Neuronal stem cell (in vitro differentiated cells): ENCODE measurements around the gene CPEB1.

Source experiments
- DNase-seq: peaks from one replicate; pipeline ENCODE4 v3.0.0-alpha.2; 2013; ENCODE audit warnings: low spot score
- H2AFZ ChIP-seq: one replicate; pipeline ENCODE4 v1.6.1; 2013; ENCODE audit warnings: mild to moderate bottlenecking, low read length, inconsistent platforms
- H2AK5ac ChIP-seq: 2 replicates; pipeline ENCODE4 v1.6.1; 2013; ENCODE audit warnings: low read depth, mild to moderate bottlenecking, inconsistent platforms, low read length, moderate library complexity, mixed read lengths
- H2BK120ac ChIP-seq: 2 replicates; pipeline ENCODE4 v1.6.1; 2013; ENCODE audit warnings: low read depth, mild to moderate bottlenecking, inconsistent platforms, low read length, moderate library complexity, mixed read lengths
- H2BK12ac ChIP-seq: one replicate; pipeline ENCODE4 v1.6.1; 2013; ENCODE audit warnings: low read length, inconsistent platforms
- H2BK15ac ChIP-seq: 2 replicates; pipeline ENCODE4 v1.6.1; 2013; ENCODE audit warnings: mild to moderate bottlenecking, low read length, inconsistent platforms, mixed read lengths
- H2BK5ac ChIP-seq: one replicate; pipeline ENCODE4 v1.6.1; 2013; ENCODE audit warnings: inconsistent platforms, mild to moderate bottlenecking, low read length, moderate library complexity
- H3K14ac ChIP-seq: one replicate; pipeline ENCODE4 v1.6.1; 2013; ENCODE audit warnings: low read length, inconsistent platforms
- H3K18ac ChIP-seq: 2 replicates; pipeline ENCODE4 v1.6.1; 2013; ENCODE audit warnings: low read length, inconsistent platforms
- H3K23ac ChIP-seq: 2 replicates; pipeline ENCODE4 v1.6.1; 2013; ENCODE audit warnings: low read depth, mild to moderate bottlenecking, mixed read lengths, low read length, inconsistent platforms; ENCODE audit not compliant: poor library complexity
- H3K27ac ChIP-seq: replicated peaks from 3 replicates; pipeline ENCODE4 v1.5.1; 2013; ENCODE audit warnings: low read length, inconsistent platforms
- H3K27me3 ChIP-seq, 3 experiments: 2 replicates each; pipeline ENCODE4 v1.6.1; 2013; ENCODE audit warnings: low read length in 3 of 3, mild to moderate bottlenecking in 2 of 3, inconsistent platforms in 1 of 3, low read depth in 1 of 3, mixed read lengths in 1 of 3, moderate library complexity in 1 of 3; ENCODE audit not compliant: control insufficient read depth in 3 of 3, insufficient read depth in 3 of 3
- H3K36me3 ChIP-seq, 2 donors: replicated peaks in 1 of 2; 2 replicates each; pipeline ENCODE4 v1.6.1; 2013; ENCODE audit warnings: low read length in 2 of 2; ENCODE audit not compliant: control insufficient read depth in 2 of 2, insufficient read depth in 2 of 2
- H3K4ac ChIP-seq: 2 replicates; pipeline ENCODE4 v1.6.1; 2013; ENCODE audit warnings: inconsistent platforms, mild to moderate bottlenecking, low read length, moderate library complexity
- H3K4me1 ChIP-seq, 2 donors: 1 replicate in 1 of 2; 2 replicates in 1 of 2; pipeline ENCODE4 v1.6.1; 2013; ENCODE audit warnings: low read length in 2 of 2, low read depth in 1 of 2; ENCODE audit not compliant: control insufficient read depth in 2 of 2, insufficient read depth in 1 of 2
- H3K4me2 ChIP-seq: one replicate; pipeline ENCODE4 v1.6.1; 2013; ENCODE audit warnings: mild to moderate bottlenecking, low read length, inconsistent platforms; ENCODE audit not compliant: insufficient read depth, poor library complexity, severe bottlenecking
- H3K4me3 ChIP-seq, 2 donors: 2 replicates each; pipeline ENCODE4 v1.5.1; 2013; ENCODE audit warnings: low read length in 2 of 2, mild to moderate bottlenecking in 2 of 2, inconsistent platforms in 1 of 2, moderate library complexity in 1 of 2
- H3K79me1 ChIP-seq: one replicate; pipeline ENCODE4 v1.6.1; 2013; ENCODE audit warnings: low read depth, mild to moderate bottlenecking, inconsistent platforms, low read length, moderate library complexity
- H3K9ac ChIP-seq: one replicate; pipeline ENCODE4 v1.6.1; 2013; ENCODE audit warnings: mild to moderate bottlenecking, low read depth, low read length, inconsistent platforms; ENCODE audit not compliant: poor library complexity
- H3K9me3 ChIP-seq, 2 donors: replicated peaks in 1 of 2; 2 replicates each; pipeline versions ENCODE3 to v1.6.1; 2013; ENCODE audit warnings: low read length in 2 of 2, mild to moderate bottlenecking in 2 of 2, inconsistent platforms in 1 of 2, low read depth in 1 of 2, mixed read lengths in 1 of 2, moderate library complexity in 1 of 2; ENCODE audit not compliant: control insufficient read depth in 2 of 2, insufficient read depth in 1 of 2
- H4K8ac ChIP-seq: one replicate; pipeline ENCODE4 v1.6.1; 2013; ENCODE audit warnings: low read depth, mild to moderate bottlenecking, inconsistent platforms, low read length, moderate library complexity
- H4K91ac ChIP-seq: one replicate; pipeline ENCODE4 v1.6.1; 2013; ENCODE audit warnings: low read length, low read depth, mild to moderate bottlenecking, inconsistent platforms; ENCODE audit not compliant: poor library complexity
- WGBS, 2 donors: extraction: QIAGEN DNeasy Blood & Tissue Kit; methylation state at CpG; one replicate each; pipeline ENCODE4 v1.1.7; 2013; ENCODE audit warnings: missing lambda C conversion rate in 2 of 2, mixed read lengths in 1 of 2; ENCODE audit not compliant: insufficient read length in 2 of 2, insufficient replicate concordance in 1 of 2; ENCODE audit errors: extremely low coverage in 2 of 2; 5-methylcytosine and 5-hydroxymethylcytosine counted together

Gene CPEB1

GRCh38 chr15:82599862-82600261 is 47.3 kb downstream of the CPEB1 start:
- H3K79me1 ChIP-seq = no peaks in the 10 kb centered on the region
- peaks cover 0 to 20% (median 0%) of the 10 kb centered on the region in 3 experiments for H3K27me3 ChIP-seq
- H3K9ac ChIP-seq = no peak overlapping the region
- no peak overlapping the region for H3K4me2 ChIP-seq
- H2AK5ac ChIP-seq = no peak overlapping the region
- H4K8ac ChIP-seq = no peak overlapping the region
- no peaks in the 10 kb centered on the region for H3K4me1 ChIP-seq
- no peak overlapping the region for H2BK120ac ChIP-seq
- H2AFZ ChIP-seq = no peak overlapping the region
- no peak overlapping the region for H3K23ac ChIP-seq
- no peaks in the 10 kb centered on the region for H3K36me3 ChIP-seq
- no peak overlapping the region for H3K14ac ChIP-seq
- no peak overlapping the region for H3K18ac ChIP-seq
- no CpG with 5 or more reads among the region's 1 CpG for WGBS, 2 donors
- no peak overlapping the region for H2BK12ac ChIP-seq
- no peak overlapping the region for H3K27ac ChIP-seq
- H3K4me3 ChIP-seq = no peak overlapping the region
- H3K4ac ChIP-seq = no peak overlapping the region
- H2BK5ac ChIP-seq = no peak overlapping the region
- DNase-seq = no peak
- no peak overlapping the region for H4K91ac ChIP-seq
- no peaks in the 10 kb centered on the region for H3K9me3 ChIP-seq
- no peak overlapping the region for H2BK15ac ChIP-seq

DNA sequence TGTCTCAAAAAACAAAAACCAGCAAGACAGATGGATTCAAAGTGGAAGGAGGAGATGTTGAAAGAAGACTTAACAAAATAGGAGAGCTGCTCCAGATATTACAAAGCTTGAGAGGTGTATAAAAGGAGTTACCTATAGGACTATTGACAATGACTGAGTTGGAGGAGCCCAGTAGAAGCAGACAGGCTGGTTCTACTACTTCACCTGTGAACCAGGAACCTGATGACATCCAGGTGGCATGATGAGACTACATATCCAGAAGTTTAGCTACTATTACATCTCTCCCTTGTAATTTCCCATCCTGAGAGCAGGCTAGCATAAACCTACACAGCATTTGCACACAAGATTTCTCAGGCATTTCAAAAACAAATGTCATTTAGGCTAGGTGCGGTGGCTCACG is 49.3 kb downstream of the CPEB1 start:
- Histone ChIP-seq H4K91ac (no peak overlapping the region), H3K18ac (no peak overlapping the region), H3K9ac (no peak overlapping the region), H3K27ac (no peak overlapping the region), H4K8ac (no peak overlapping the region), H2AFZ (no peak overlapping the region), H3K14ac (no peak overlapping the region), H3K4me2 (no peak overlapping the region), H3K4me1 (no peaks in the 10 kb centered on the region), H2BK15ac (no peak overlapping the region), H3K4me3 (no peak overlapping the region), H3K79me1 (no peaks in the 10 kb centered on the region), H3K9me3 (no peaks in the 10 kb centered on the region), H2BK5ac (no peak overlapping the region), H3K23ac (no peak overlapping the region), H2BK120ac (no peak overlapping the region), H3K36me3 (no peaks in the 10 kb centered on the region), H3K4ac (no peak overlapping the region), H2AK5ac (no peak overlapping the region), H3K27me3 (peaks cover 0 to 35% (median 0%) of the 10 kb centered on the region in 3 experiments), H2BK12ac (no peak overlapping the region)
- no peak for DNase-seq
- no CpG with 5 or more reads among the region's 2 CpGs for WGBS, 2 donors

DNA sequence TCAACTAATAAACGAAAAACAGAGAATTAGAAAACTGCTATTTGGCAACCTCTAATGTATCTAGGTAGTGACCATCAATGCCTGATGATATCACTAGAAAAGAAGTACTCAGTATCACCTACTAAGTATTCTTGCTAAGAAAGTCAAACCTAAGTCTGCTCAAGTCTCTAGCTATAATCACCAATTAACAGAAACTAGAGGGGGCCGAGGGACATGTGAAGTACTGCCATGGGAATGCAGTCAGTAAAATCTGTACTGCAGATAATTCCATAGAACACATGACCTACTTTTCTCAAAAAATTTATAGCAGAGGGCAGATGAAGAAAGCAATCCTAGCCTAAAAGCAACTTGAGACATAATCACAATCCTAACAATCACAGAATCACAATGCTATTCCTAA is 51.4 kb downstream of the CPEB1 start:
- H2BK12ac ChIP-seq = no peak overlapping the region
- H3K4ac ChIP-seq = no peak overlapping the region
- H3K79me1 ChIP-seq = no peaks in the 10 kb centered on the region
- no peak overlapping the region for H3K9ac ChIP-seq
- H3K4me1 ChIP-seq = no peaks in the 10 kb centered on the region
- peaks cover 0 to 34% (median 0%) of the 10 kb centered on the region in 3 experiments for H3K27me3 ChIP-seq
- no peak overlapping the region for H3K4me2 ChIP-seq
- no peak overlapping the region for H3K4me3 ChIP-seq
- H4K8ac ChIP-seq = no peak overlapping the region
- no peak overlapping the region for H4K91ac ChIP-seq
- no peak overlapping the region for H2BK15ac ChIP-seq
- H2AFZ ChIP-seq = no peak overlapping the region
- H2AK5ac ChIP-seq = no peak overlapping the region
- H3K27ac ChIP-seq = no peak overlapping the region
- no peak overlapping the region for H3K23ac ChIP-seq
- no peak overlapping the region for H3K18ac ChIP-seq
- H3K36me3 ChIP-seq = no peaks in the 10 kb centered on the region
- no peak overlapping the region for H2BK120ac ChIP-seq
- no peak for DNase-seq
- no CpG with 5 or more reads among the region's 2 CpGs for WGBS, 2 donors
- no peaks in the 10 kb centered on the region for H3K9me3 ChIP-seq
- no peak overlapping the region for H3K14ac ChIP-seq
- H2BK5ac ChIP-seq = no peak overlapping the region

DNA sequence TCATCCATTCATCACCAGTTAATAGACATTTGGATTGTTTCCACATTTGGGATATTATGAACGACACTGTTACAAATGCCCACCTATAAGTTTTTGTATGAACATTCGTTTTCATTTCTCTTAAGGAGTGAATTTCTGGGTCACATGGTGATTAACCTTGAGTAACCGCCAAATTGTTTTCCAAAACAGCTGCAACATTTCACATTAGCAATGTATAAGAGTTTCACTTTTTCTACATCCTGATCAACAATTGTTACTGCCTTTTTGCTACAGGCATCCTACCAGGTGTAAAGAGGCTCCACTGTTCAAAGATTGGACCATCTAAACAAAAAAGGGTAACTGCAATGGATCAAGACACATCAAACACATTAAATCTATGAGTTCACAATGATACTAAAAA is 52.0 kb downstream of the CPEB1 start:
- H3K4me3 ChIP-seq = no peak overlapping the region
- no peak overlapping the region for H2BK120ac ChIP-seq
- peaks cover 0 to 39% (median 0%) of the 10 kb centered on the region in 3 experiments for H3K27me3 ChIP-seq
- no peak overlapping the region for H3K4me2 ChIP-seq
- no peaks in the 10 kb centered on the region for H3K79me1 ChIP-seq
- H2AK5ac ChIP-seq = no peak overlapping the region
- H3K36me3 ChIP-seq = no peaks in the 10 kb centered on the region
- no peak overlapping the region for H3K9ac ChIP-seq
- WGBS, 2 donors = no CpG with 5 or more reads among the region's 3 CpGs
- H2BK12ac ChIP-seq = no peak overlapping the region
- no peak overlapping the region for H3K4ac ChIP-seq
- no peak overlapping the region for H3K23ac ChIP-seq
- H2AFZ ChIP-seq = no peak overlapping the region
- no peaks in the 10 kb centered on the region for H3K9me3 ChIP-seq
- H3K27ac ChIP-seq = no peak overlapping the region
- H2BK15ac ChIP-seq = no peak overlapping the region
- H3K4me1 ChIP-seq = no peaks in the 10 kb centered on the region
- no peak overlapping the region for H3K18ac ChIP-seq
- H2BK5ac ChIP-seq = no peak overlapping the region
- no peak overlapping the region for H4K91ac ChIP-seq
- DNase-seq = no peak
- H3K14ac ChIP-seq = no peak overlapping the region
- H4K8ac ChIP-seq = no peak overlapping the region
